GM21367 (cell line): ENCODE data around the gene SLC51A.
"Not testable (repeated sequence)": the region's sequence is repeated elsewhere in the genome, so short reads cannot be mapped to it uniquely, and the experiment has no call there.

Source experiments
- ATAC-seq: cut with Tn5 transposase; IDR thresholded peaks from one replicate; pipeline ENCODE4 v1.9.1; 2021; ENCODE audit not compliant: unreplicated experiment

The SLC51A gene

DNA sequence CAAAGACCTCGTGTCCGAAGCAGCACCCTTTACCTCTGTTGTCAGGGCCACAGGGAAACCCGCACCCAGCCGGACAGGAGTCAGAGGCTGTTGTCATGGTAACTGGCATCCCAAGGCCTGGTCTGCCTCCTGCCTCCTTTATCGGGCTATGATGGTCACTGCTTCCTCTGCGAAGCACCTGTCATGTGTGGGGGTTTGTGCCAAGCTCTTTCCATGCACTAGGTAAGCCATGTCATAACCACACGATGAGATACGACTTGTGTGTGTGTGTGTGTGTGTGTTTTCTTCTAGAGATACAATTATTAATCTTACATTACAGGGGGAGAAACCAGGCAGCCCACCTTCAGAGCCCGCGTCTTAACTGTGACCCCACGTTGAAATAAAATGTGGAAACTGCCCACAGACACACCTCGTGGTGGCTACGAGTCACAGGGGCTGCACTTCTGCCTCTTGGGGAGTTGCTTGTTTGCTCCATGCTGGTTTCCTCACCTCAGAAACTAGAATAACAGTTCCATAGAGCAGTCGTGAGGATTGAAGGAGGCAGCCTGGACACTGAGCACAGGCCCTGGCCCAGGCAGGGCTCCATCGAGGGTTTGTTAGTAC, 23.1 kb upstream of the SLC51A start:
- ATAC-seq = no peak

DNA sequence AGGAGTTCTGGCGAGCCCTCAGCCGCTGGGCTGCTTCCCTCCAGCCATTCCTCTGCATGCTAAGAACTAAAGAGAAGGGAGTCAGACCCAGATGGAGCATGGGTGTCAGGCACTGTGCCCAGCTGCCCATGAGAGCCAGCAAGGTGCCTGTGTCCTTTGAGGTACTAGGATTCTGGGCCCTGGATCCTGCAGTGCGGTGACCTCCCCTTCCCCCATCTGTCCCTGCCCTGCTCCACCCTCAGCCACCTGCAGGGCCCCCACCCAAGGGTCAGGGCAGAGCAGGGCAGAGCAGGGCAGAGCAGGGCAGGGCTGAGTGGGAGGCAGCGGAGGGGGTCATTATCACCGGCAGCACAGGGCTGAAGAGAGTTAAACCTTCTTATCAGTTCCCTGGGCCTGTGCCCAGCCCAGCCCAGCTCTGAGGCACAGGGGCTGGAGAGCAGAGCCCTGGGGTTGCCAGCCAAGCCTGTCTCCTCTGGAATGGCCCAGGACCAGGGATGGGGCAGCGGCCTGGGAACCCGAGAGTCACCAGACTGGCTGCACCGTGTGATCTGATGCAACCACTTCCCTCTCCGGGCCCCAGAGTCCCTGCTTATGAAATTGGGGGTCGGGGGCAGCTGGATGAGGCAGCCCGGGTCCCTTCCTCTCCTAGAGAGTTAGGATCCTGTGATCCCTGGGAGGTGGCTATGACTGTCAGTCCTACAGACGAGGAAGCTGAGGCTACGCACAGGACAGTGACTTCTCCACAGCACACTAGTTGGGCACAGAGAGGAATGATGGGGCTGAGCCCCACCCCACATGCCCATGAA, 22.4 kb upstream of the SLC51A start:
- no peak for ATAC-seq

DNA sequence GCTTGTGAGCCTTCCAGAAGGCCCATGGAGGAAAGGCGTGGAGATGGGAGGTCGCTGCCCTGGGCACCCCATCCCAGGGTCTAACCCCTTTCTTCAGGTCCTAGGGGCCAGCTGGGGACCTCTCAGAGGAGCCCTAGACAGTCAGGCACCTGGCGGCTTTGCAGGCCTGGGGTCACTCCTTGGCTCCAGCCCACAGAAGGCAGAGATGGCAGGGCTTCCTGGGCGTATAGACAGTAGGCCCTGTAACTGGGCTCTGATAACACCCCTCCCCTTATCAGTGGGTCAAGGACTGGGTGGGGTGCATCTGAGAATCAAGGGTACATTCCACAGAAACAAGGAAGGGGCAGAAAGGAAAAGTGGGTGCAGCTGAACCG, 21.8 kb upstream of the SLC51A start:
- no peak for ATAC-seq

DNA sequence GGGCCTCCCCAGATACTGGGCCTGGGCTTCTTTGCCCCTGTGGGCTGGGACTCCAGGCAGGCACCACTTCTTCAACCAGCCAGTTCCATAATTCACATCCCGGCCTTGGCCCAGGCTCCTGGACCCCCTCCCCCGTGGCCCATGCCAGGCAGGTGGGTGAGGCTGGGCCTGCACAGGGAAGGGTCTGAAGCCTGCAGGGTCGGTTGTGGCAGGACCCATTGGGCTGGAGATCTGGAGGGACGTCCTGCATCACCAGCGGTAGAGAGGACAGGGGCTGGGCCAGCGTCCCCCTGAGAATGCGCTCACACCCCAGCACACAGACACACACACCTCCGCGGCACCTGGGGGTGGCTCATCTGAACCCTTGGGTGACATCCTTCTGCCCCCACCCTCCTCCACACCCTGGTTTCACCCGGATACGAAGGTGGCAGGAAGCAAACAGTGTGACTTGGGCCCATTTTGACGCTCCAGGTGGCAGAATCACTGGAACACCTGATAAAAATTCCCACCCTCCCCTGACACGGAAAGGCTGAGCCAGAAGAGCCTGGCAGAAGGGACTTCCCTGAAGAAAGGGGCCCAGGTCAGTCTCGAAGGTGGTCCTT, 20.6 kb upstream of the SLC51A start:
- no peak for ATAC-seq

DNA sequence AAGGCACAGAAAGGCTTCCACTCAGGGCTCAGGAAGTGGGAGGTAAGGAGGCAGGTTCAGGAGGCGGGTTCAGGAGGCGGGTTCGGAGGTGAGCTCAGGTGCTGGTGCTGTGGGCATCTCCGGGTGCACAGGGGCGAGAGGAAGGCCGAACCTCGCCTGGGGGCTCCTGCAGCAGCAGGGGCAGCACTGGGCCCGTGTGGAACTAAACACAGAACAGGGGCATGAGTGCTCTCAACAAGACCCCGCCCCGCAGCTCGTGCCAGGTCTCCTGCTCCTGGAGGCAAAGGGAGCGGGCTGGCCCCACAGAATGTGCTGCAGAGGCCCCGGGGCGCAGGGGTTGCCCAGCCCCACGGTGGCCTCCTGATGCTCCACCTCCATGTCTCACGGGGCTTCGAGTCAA, 18.8 kb upstream of the SLC51A start:
- ATAC-seq = no peak

DNA sequence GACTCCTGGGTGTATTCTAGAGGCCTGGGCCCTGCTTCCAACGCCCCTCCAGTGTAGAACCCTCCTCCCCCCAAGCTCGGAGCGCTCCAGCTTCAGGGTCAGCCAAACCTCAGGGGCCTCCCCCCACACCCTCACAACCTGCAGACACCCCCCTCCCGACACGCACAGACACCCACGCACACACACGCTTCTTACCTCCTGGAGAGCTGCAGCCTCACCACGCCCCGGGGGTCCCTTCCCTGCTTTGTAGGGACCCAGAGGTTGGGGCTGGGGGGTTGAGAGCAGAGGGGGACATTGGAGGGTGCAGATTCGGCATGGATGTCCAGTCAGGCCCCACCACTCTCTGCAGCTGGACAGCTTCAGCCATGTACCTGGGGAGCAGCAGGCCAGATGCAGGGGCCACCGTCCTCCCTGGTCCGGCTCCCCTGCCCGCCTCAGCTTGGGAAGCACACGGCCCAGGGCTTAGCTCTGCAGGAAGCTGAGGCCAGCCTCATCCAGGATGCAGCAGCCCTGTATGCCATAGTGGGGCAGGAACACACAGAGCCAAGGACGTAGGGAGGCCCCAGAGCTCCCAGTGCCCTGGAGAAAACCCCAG, 18.2 kb upstream of the SLC51A start:
- no peak for ATAC-seq

DNA sequence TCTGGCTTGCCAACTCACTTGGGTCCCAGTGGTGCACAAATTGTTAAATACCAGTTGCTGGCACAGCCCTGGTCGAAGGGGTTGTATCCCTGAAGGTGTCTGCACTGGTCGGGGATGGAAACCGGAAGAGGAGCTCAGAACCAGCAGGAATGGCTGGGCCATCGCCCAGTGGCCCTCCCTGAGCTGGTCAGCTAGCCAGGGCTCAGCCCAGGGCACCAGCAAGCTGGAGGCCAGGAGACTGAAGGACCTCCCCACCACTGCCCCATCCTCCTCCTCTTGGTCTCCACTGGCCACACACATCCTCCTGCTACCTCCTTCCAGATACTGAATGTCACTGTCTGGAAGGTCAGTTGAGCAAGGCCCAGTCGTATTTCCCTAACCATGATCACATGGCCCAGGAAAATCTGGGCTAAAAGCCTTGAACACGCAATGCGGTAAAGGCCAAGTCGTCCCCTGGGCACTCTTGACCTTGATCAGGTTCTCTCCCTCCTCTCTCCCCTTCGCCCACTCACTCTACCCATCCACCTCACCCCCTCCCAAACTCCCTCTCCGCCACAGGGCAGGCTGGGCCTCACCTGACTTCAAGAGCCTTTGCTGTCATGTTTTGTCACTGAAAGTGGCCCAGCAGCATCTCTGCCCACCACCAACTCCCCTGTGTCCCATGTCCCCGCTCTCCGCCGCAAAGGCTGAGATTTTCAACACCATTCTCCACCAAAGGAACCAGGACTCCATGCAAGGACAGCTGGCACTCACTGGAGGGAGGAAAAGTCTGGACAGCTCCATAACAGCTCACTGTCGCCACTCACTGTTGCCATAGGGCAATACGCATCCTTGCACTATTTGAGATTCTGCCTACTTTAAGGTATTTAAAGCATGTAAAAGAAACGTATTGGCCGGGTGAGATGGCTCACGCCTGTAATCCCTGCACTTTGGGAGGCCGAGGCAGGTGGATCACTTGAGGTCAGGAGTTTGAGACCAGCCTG, 17.3 kb upstream of the SLC51A start:
- ATAC-seq = no peak

DNA sequence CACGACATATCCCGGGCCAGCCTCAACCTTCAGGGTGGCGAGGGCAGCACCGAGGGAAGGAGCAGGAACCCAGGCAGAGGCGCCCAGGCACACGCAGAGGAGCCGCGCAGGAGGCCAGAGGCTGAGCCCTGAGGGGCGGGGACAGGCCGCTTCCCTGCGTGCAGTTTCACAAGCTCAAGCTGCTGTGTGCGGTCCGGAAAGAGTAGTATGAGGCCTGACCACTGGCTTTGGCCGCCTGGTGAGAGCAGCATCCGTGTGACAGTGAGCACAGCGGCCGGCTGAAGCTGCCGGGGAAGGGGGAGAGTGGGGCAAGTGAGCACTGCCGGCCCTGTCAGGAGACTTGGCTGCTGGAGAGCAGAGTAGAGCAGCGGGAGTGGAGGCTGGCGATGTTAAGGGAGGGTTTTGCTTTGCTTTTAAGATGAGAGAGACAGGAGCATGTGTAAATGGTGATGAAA, 13.8 kb upstream of the SLC51A start:
- ATAC-seq = no peak

DNA sequence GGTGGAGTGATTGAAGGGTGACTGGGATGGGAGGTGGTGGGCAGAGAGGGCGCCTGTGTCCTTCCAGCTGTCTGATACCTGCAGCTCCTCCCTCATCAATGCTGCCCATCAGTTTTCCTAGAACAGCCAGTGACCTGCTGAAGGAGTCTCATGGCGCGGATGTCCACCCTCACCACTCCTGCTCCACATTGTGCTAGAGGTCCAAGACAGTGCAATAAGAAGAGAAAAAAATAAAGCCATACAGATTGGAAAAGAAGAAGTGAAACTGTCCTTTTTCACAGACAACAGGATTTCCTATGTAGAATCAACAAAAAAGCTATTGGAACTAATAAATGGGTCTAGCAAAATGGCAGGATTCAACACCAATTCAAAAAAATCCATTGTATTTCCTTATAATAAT, 12.5 kb upstream of the SLC51A start:
- no peak for ATAC-seq

DNA sequence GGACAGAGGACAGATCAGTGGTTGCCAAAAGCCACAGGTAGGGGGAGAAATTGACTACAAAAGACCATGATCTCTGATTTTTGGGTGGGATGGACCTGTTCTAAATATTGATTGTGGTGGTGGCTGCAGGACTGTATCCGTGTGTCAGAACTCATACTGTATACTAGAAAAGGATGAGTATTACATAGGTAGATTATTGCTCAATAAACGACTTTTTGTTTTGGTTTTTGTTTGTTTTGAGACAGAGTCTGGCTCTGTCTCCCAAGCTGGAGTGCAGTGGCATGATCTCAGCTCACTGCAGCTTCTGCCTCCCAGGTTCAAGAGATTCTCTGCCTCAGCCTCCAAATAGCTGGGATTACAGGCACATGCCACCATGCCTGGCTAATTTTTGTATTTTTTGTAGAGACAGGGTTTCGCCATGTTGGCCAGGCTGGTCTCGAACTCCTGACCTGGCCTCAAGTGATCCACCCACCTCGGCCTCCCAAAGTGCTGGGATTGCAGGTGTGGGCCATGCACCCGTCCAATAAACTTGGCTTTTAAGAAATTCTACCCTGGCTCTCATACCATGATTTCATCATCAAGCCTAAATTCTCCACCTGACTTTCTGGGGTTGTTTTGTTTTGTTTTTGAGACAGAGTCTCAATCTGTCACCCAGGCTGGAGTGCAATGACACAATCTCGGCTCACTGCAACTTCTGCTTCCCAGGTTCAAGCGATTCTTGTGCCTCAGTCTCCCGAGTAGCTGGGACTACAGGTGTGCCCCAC, 10.7 kb upstream of the SLC51A start:
- ATAC-seq = not testable (repeated sequence)

DNA sequence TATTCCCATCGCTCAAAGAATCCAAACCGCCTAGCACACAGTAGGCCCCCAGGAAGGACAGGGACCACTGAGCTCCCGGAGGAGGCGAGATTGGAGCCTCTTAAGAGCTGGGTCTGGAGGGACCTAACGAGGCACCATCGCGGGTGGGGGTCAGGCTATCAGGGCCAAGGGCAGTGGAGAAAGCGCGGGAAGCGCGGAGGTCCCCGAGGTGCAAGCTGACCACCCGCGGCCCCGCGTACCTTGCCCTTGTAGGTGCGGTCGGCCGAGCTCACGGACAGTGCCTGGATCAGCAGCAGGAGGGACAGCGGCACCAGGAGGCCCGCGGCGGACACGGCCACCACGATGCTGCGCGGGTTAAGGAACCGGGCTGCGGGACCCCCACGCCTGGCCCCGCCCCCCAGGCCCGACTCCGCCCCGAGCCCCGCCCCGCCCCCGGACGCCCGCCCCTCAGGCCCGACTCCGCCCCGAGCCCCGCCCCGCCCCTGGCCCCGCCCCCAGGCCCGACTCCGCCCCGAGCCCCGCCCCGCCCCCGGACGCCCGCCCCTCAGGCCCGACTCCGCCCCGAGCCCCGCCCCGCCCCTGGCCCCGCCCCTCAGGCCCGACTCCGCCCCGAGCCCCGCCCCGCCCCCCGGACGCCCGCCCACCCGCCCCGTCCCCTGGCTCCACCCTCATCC, 9.0 kb upstream of the SLC51A start:
- no peak for ATAC-seq

DNA sequence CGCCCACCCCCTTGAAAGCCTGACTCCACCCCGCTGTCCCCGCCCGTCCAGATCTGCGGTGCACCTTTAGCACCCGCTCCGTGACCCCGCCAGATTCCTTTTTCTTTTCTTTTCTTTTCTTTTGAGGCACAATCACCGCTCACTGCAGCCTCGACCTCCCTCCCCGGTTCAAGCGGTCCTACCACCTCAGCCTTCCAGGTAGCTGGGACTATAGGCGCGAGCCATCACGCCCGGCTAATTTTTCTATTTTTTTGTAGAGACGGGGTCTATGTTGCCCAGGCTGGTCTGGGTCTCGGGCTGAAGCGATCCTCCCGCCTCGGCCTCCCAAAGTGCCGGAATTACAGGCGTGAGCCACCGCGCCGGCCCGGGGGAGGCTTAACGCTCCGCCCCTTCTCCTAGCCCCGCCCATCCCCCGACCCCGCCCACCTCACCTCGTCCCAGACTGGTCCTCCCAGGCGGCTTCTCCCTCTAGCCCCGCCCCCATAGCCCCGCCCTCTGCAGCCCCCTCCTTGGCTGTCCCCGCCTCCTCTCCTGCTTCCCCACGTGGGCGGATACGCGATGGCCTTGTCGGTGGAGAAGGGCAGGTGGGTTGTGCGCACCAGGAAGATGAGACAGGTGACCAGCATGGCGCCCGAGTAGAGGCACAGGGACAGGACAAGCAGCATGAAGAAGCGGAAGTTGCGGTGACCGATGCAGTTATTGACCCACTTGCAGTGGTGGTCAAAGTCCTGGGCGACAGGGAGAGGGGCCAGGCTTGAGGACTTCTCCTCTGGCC, 8.3 kb upstream of the SLC51A start:
- ATAC-seq = no peak

DNA sequence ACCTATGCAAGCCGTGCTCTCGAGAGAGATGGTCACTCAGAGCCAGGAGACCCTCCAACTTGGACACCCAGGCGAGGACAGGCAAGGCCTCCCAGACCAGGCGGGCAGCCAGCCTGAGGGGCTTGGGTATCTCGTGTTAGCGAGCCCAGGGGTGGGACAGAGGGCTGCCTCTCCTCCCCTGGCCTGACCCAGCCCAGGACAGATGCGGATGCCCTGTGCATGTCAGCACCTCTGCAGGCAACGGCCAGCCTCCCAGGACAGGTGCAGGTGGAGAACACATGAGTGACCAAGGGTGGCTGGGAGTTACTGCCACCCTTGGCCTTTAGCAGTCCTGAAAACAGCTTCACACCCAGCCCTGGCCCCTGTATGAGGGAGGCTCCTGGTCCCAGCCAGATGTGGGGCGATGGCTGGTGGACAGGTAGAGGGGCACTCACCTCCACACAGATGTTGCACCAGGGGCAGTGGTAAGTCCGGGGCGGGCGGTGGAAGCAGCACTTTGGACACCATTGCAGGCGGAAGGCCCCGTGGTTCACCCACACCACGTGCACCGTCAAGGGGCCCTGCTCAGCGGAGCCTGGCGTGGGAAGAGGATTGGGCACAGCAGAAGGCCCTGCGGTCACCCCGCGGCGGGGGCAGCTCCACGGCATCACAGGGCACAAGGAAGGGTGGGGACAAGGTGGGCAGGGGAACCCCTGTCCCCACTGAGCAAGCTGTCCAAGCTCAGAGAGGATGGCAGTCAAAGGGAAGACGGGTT, 7.2 kb upstream of the SLC51A start:
- no peak for ATAC-seq

DNA sequence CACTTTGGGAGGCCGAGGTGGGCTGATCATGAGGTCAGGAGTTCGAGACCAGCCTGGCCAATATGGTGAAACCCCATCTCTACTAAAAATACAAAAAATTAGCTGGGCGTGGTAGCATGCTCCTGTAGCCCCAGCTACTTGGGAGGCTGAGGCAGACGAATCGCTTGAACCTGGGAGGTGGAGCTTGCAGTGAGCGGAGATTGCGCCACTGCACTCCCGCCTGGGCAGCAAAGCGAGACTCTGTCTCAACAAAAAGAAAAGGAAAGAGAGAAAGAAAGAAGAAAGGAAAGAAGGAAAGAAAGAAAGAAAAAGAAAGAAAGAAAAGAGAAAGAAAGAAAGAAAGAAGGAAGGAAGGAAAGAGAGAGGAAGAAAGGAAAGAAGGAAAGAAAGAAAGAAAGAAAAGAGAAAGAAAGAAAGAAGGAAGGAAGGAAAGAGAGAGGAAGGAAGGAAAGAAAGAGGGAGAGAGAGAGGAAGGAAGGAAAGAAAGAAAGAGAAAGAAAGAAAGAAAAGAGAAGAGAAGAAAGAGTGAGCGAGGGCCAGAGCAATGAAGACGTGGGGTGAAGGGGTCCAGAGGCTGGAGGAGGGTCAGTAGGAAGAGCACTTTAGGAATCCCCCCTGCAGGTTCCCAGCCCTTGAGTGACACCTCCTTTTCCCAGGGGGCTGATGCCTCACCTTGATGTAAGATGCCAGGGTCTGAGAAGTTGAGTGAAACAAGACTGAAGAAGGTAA, 6.2 kb upstream of the SLC51A start:
- ATAC-seq = not testable (repeated sequence)

DNA sequence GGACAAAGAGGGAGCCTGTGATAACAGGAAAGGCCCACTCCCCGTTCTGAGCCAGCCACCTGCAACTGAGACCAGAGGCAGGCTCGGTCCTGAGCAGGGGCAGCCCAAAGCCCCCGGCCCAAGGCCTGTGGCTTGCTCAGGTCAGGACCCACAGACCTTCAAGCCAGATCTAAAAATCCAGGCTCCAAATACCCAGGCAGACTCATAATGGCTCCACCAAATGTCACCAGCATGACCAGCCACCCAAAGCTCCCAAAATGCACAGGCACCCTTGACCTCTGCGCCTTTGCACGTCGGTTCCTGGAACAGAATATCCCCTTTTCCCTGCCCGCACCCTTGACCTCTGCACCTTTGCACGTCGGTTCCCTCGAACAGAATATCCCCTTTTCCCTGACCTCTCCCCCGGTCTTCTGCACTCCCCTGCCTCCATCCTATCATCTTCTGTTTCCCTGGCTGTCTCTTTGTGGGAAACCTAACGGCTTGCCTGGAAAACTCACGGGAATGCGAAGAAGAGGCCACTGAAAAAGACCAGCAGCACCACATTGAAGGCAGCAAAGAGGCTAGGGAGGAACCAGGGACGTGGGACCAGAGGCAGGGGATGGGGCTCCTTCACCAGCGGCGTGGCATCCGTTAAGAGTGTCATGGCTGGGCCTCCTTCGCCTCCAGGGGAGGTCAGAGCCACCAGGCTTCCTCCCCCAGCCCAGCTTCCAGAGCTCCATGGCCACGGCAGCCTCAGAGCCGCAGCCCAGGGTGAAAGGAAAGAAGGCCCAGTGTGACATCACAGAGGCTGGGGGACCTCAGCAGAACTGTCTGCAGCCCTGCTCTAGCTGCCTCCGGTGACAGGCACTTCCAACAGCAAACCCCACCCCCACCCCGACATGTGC, 5.4 kb upstream of the SLC51A start, which contains the start of gene ZDHHC19:
TSS of gene ZDHHC19 (minus strand) at position 728 of the 884 bp plus-strand sequence. CDS start at position 643, 85 bp downstream.
- no peak for ATAC-seq

DNA sequence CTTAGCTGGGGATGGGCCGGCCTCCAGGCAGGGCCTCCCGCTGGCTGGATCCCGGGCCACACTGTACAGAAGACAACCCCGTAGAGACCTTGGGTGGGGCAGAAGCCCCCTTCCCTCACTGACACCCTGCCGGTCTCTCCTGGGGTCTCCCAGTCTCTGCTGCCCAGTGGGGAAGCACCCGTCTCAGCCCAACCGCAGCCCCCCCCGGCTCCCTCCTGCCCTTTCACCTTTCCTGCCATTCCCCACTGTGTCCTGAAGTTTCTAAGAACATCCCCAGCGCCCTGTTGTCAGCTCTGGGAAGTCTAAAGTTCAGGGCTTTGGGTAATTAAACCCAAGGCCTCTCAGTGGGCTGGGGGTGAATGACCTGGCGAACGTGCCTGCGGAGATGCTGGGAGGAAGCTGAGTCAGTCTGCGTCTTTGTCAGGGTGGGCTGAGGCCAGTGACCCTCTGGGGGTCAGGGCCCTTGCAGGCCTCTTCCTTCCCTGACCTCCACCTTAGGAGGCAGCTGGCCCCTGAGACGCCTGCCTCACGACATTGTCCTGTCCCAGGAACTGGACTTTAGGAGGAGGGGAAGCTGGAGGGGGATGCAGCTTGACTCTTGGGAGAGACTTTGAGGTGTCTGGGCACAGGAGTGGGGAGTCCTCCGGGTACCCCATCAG, 1.4 kb upstream of the SLC51A start:
- ATAC-seq = no peak
